ENCODE data around the gene NDP. TPM values are rescaled to one million over a fixed set of nuclear protein-coding genes. Genes with fewer than 3 reads are reported as not detected.

Gene NDP, protein sequence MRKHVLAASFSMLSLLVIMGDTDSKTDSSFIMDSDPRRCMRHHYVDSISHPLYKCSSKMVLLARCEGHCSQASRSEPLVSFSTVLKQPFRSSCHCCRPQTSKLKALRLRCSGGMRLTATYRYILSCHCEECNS
- 0.36 and 0.59 TPM in 2 replicates for total RNA-seq

DNA sequence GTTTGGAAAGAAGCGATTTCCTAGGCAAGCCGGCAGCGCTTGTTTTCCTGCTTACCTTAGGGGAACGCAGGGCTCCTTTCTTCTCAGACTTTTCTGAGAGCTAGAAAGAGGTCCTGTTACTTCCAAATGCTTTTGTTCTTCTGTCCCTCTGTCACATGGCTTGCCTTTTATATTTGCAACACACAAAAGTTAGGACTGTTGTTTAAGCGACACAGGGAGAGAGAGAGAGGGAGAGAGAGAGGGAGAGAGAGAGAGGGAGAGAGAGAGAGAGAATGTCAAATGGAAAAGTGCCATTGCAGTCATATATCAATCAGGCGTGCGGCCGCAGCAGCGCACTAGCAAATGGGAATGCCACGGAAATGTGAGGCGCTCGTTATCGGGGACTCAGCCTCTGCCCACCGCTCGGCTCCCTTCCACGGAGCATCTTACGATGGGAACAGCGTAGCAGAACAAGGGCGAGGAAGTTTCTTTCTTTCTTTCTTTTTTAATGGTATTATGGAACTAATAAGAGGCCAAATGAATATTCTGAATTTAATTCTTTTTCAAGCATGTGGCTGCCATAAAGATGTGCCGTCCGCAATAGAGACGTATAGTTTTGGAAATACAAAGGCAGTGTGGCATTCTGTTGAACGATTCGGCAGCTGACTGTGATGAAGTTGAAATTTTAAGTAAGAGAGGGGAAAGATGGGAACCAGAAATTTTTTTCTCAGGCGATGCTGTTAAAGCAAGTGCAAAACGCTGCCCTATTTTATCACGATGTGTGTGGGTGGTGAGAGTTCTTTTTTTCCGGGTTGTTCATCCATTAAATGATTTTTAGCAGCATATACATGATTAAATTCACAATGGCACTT is at the start of gene NDP:
TSS of gene NDP (minus strand) at position 142 of the 851 bp plus-strand sequence. CDS start 14,745 bp downstream, outside the sequence.
- TF ChIP-seq CTCF (IDR thresholded peaks at IDR 0.05; ENCODE audit: extremely low read depth, low read depth, low read length) = no peak
- Histone ChIP-seq H3K9me3 (ENCODE audit: low read depth, low read length) (no peaks in the 10 kb centered on the region), H3K4me2 (ENCODE audit: insufficient read depth, low read length) (peak within 1 kb of the TSS; percentile 82), H3K4me3 (ENCODE audit: insufficient read depth, low read length) (peak within 1 kb of the TSS; percentile 65), H4K20me1 (ENCODE audit: insufficient read depth, low read length) (no peaks in the 10 kb centered on the region), H3K4me1 (ENCODE audit: insufficient read depth, low read length) (peaks cover 19% of the 10 kb centered on the region), H3K27me3 (ENCODE audit: insufficient read depth, low read length) (peaks cover 29% of the 10 kb centered on the region), H3K27ac (ENCODE audit: low read depth, low read length) (no peak within 1 kb of the TSS), H2AFZ (ENCODE audit: low read length) (peak within 1 kb of the TSS; percentile 73), H3K79me2 (ENCODE audit: insufficient read depth, low read length) (no peaks in the 10 kb centered on the region), H3K36me3 (ENCODE audit: insufficient read depth, low read length) (no peaks in the 10 kb centered on the region)
- DNase-seq (ENCODE audit: insufficient read length, low spot score, missing footprints) = no peak

- Histone ChIP-seq H3K79me2 (ENCODE audit: insufficient read depth, low read length) (no peaks in the 10 kb centered on the region), H3K4me2 (ENCODE audit: insufficient read depth, low read length) (no peak overlapping the region)
- TF ChIP-seq CTCF (IDR thresholded peaks at IDR 0.05; ENCODE audit: extremely low read depth, low read depth, low read length) = no peak
Observed at GRCh38 chrX:44022964-44023363, 49.8 kb upstream of the NDP start.

DNA sequence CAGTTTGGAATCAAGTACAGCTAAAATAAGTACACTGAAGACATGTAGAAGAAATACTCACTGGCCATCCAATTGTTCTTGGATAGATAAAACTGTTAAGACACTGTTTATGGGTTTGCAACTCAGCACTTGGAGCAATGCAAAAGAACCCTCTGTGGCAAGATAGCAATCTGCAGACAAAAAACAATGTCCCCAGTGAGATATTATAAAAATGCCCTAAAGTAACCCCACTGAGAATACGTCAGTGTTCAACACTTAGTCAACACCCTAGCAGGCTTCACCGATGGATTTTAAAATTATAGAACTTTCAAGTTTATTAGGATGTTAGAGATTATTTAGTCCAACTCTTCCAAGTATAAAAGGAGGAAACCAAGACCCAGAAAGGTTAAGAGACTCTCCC is 47.5 kb upstream of the NDP start:
- no peaks in the 10 kb centered on the region for H3K4me1 ChIP-seq (ENCODE audit: insufficient read depth, low read length)
- DNase-seq (ENCODE audit: insufficient read length, low spot score, missing footprints) = peak; percentile 48

More at GRCh38 chrX:44022964-44023363, 49.8 kb upstream of the NDP start:
- peaks cover 3% of the 10 kb centered on the region for H3K27me3 ChIP-seq (ENCODE audit: insufficient read depth, low read length)
- no peak for DNase-seq (ENCODE audit: insufficient read length, low spot score, missing footprints)
- no peaks in the 10 kb centered on the region for H3K4me1 ChIP-seq (ENCODE audit: insufficient read depth, low read length)
- H2AFZ ChIP-seq (ENCODE audit: low read length) = no peak overlapping the region
- H3K9me3 ChIP-seq (ENCODE audit: low read depth, low read length) = no peaks in the 10 kb centered on the region
- H3K36me3 ChIP-seq (ENCODE audit: insufficient read depth, low read length) = no peaks in the 10 kb centered on the region
- H3K27ac ChIP-seq (ENCODE audit: low read depth, low read length) = no peak overlapping the region
- no peaks in the 10 kb centered on the region for H4K20me1 ChIP-seq (ENCODE audit: insufficient read depth, low read length)
- H3K4me3 ChIP-seq (ENCODE audit: insufficient read depth, low read length) = no peak overlapping the region

More for the DNA sequence above, 47.5 kb upstream of the NDP start:
- Histone ChIP-seq H3K4me3 (ENCODE audit: insufficient read depth, low read length) (no peak overlapping the region), H3K36me3 (ENCODE audit: insufficient read depth, low read length) (no peaks in the 10 kb centered on the region), H3K79me2 (ENCODE audit: insufficient read depth, low read length) (no peaks in the 10 kb centered on the region), H2AFZ (ENCODE audit: low read length) (no peak overlapping the region), H3K27me3 (ENCODE audit: insufficient read depth, low read length) (peaks cover 3% of the 10 kb centered on the region), H3K27ac (ENCODE audit: low read depth, low read length) (no peak overlapping the region), H3K9me3 (ENCODE audit: low read depth, low read length) (no peaks in the 10 kb centered on the region), H4K20me1 (ENCODE audit: insufficient read depth, low read length) (no peaks in the 10 kb centered on the region), H3K4me2 (ENCODE audit: insufficient read depth, low read length) (no peak overlapping the region)
- TF ChIP-seq CTCF (IDR thresholded peaks at IDR 0.05; ENCODE audit: extremely low read depth, low read depth, low read length) = no peak
